Ishikawa (cell line): Measurements from ENCODE around the gene ACAA1.

ENCODE experiments used
- CEBPB ChIP-seq: IDR thresholded peaks from 2 replicates; pipeline ENCODE4 v1.6.1; 2012
- CREB1 ChIP-seq: IDR thresholded peaks from 2 replicates; pipeline ENCODE4 v1.6.1; 2012; ENCODE audit warnings: low read depth
- EGR1 ChIP-seq: IDR thresholded peaks from 2 replicates; pipeline ENCODE4 v1.6.1; 2012
- EP300 ChIP-seq: IDR thresholded peaks from 2 replicates; pipeline ENCODE4 v1.6.1; 2012; ENCODE audit warnings: borderline replicate concordance
- FOXM1 ChIP-seq: IDR thresholded peaks from 2 replicates; pipeline ENCODE4 v1.6.1; 2012; ENCODE audit warnings: low read depth, borderline replicate concordance
- NFIC ChIP-seq: IDR thresholded peaks from 2 replicates; pipeline ENCODE4 v1.6.1; 2012
- RAD21 ChIP-seq: IDR thresholded peaks from 2 replicates; pipeline ENCODE4 v1.6.1; 2012; ENCODE audit warnings: low read depth
- TAF1 ChIP-seq: IDR thresholded peaks from 2 replicates; pipeline ENCODE4 v1.6.1; 2012; ENCODE audit warnings: low read depth, mild to moderate bottlenecking
- TCF12 ChIP-seq: IDR thresholded peaks from 2 replicates; pipeline ENCODE4 v1.6.1; 2012; ENCODE audit warnings: low read depth
- TEAD4 ChIP-seq: IDR thresholded peaks from 2 replicates; pipeline ENCODE4 v1.6.1; 2012
- USF1 ChIP-seq: IDR thresholded peaks from 2 replicates; pipeline ENCODE4 v1.6.1; 2012
- YY1 ChIP-seq: IDR thresholded peaks from 2 replicates; pipeline ENCODE4 v1.6.1; 2012; ENCODE audit warnings: low read depth
- ZBTB7A ChIP-seq: IDR thresholded peaks from 2 replicates; pipeline ENCODE4 v1.6.1; 2012; ENCODE audit warnings: low read depth
- TF ChIP-seq, protein P1 (sequence below): IDR thresholded peaks from 2 replicates; pipeline ENCODE4 v1.6.1; 2012
- TF ChIP-seq, protein P2 (sequence below): IDR thresholded peaks from 2 replicates; pipeline ENCODE4 v1.6.1; 2012; ENCODE audit warnings: low read depth, mild to moderate bottlenecking

ACAA1 gene

DNA sequence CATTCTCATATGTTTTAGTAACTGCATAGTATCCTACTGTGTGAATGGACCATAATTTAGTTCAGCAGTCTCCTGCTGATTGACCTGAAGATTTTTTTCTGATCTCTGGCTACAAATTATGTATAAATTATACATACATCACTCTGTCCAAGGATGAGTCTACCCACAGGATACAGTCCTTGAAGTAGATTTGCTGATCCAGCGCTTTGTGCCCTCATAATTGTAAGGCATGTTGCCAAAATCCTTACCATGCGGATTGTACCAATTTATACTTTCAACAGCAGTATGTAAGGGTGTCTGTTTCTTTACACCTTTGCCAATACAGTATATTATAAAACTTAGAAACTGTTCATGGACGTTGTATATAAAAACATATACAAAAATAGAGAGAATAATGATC lies 46.5 kb downstream of the ACAA1 start:
- TF ChIP-seq RAD21 (no peak), FOXM1 (no peak)

DNA sequence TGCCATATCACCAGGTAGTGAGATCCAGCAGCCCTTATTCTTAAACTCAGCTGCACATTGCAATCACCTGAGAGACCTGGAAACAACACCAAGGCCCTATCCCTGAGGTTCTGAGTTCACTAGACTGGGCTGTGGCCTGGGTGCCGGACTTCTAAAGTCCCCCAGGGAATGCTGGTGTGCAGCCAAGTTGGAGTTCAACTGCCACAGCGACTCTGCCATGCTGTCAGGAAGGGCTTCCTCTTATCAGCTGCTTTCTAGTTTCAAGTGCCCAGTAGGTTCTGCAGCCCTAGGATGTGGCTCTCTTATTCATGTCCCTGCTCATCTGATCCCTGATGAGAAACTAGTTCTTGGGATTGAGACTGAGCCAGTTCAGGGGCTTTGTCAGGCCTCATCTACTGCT lies 47.8 kb downstream of the ACAA1 start:
- TF ChIP-seq TEAD4 (no peak), NFIC (no peak), CEBPB (no peak), ZBTB7A (no peak), RAD21 (no peak), TCF12 (no peak), USF1 (no peak), EP300 (no peak), FOXM1 (no peak), TAF1 (no peak), EGR1 (no peak), CREB1 (no peak), YY1 (no peak)
- TF ChIP-seq, protein P1, sequence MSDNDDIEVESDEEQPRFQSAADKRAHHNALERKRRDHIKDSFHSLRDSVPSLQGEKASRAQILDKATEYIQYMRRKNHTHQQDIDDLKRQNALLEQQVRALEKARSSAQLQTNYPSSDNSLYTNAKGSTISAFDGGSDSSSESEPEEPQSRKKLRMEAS = no peak
- TF ChIP-seq, protein P2, sequence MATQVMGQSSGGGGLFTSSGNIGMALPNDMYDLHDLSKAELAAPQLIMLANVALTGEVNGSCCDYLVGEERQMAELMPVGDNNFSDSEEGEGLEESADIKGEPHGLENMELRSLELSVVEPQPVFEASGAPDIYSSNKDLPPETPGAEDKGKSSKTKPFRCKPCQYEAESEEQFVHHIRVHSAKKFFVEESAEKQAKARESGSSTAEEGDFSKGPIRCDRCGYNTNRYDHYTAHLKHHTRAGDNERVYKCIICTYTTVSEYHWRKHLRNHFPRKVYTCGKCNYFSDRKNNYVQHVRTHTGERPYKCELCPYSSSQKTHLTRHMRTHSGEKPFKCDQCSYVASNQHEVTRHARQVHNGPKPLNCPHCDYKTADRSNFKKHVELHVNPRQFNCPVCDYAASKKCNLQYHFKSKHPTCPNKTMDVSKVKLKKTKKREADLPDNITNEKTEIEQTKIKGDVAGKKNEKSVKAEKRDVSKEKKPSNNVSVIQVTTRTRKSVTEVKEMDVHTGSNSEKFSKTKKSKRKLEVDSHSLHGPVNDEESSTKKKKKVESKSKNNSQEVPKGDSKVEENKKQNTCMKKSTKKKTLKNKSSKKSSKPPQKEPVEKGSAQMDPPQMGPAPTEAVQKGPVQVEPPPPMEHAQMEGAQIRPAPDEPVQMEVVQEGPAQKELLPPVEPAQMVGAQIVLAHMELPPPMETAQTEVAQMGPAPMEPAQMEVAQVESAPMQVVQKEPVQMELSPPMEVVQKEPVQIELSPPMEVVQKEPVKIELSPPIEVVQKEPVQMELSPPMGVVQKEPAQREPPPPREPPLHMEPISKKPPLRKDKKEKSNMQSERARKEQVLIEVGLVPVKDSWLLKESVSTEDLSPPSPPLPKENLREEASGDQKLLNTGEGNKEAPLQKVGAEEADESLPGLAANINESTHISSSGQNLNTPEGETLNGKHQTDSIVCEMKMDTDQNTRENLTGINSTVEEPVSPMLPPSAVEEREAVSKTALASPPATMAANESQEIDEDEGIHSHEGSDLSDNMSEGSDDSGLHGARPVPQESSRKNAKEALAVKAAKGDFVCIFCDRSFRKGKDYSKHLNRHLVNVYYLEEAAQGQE = no peak

DNA sequence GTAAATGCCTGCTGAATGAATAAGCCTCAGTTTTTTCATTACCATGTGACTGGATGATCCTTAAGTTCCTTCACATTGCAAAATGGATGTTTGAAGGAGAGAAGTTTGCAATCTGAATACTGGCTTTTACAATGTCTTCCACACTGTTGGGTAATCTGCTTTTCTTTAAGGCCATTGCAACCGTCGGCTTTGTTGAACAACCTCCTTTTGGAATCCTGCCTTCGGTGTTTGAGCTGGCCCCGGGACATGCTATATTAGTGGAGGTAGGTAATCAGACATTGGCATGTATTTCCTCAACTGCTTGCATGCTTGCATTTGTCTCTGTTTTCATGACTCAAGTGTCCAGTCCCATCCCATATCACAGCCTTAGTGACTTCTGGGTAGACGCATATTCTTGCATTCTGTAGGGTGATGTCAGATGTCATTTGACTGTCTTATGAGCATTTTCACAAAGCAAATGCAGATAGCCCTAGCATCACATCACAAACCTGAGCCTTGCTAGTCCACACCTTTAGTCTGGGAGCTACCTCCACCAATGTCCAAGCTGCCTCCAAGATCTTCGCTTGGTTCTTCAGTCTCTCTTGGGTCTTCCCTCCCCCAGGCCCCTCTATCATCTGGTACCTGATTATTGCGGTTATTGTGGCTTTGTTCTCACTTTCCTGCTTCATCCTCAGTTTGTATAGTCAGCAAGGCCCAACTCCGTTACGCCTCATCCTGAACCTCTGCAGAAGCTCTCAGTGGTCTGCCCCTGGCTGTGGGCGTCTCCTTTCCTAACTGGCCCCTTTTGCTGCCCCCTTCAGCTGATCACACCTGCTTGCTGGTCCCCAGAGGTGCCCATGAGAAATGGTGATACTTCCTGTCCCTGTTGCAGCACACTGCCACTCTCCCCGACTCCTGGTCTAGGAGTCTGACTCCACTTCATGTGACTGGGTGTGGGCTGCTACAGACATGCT lies 48.5 kb downstream of the ACAA1 start:
- TF ChIP-seq YY1 (no peak), CEBPB (no peak), TEAD4 (no peak), FOXM1 (no peak)
- TF ChIP-seq, protein P1 = no peak

DNA sequence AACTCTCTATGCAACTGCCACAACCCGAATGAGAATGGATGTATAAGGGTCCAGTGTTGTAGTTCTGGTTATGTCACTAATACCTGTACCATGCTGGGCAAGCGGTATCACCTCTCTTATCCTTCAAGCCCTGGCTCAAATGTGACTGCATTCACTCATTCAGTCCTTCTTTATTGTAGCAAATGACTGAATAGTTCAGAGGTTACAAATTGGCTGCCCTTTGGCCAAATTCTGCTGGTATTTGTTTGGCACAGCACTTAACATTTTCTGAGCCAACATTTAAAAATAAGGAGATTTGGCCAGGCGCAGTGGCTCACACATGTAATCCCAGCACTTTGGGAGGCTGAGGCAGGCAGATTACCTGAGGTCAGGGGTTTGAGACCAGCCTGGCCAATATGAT lies 50.4 kb downstream of the ACAA1 start:
- no peak for TF ChIP-seq TEAD4
- TF ChIP-seq FOXM1 = no peak
- TF ChIP-seq YY1 = no peak
- TF ChIP-seq ZBTB7A = no peak
- no peak for TF ChIP-seq NFIC
- no peak for TF ChIP-seq CEBPB
- no peak for TF ChIP-seq CREB1
- TF ChIP-seq EP300 = no peak
- TF ChIP-seq RAD21 = no peak
- TF ChIP-seq, protein P2 = no peak
- TF ChIP-seq, protein P1 = no peak
- TF ChIP-seq USF1 = no peak
- TF ChIP-seq TAF1 = no peak
- TF ChIP-seq TCF12 = no peak
- TF ChIP-seq EGR1 = no peak

GRCh38 chr3:38085943-38086324 lies 51.0 kb downstream of the ACAA1 start:
- TF ChIP-seq, protein P2 = no peak
- TF ChIP-seq, protein P1 = no peak
